HepG2 (cell line): ENCODE measurements around the gene ARHGDIA. TPM values are rescaled to one million over a fixed set of nuclear protein-coding genes. Genes with fewer than 3 reads are reported as not detected.
A peak's percentile ranks its signal among the peaks of the same experiment; 100 is the strongest.

Experiments used
- EEA1 ChIP-seq: sonication (generic); formaldehyde crosslinking; IDR thresholded peaks from 2 replicates; pipeline ENCODE4 v1.5.1; 2020; ENCODE audit warnings: mild to moderate bottlenecking, missing genetic modification reagents, borderline replicate concordance
- HOXA3 ChIP-seq: sonication (generic); formaldehyde crosslinking; IDR thresholded peaks from 2 replicates; pipeline ENCODE4 v1.5.0; 2020; ENCODE audit warnings: missing genetic modification reagents
- SKI ChIP-seq: fragments of 450-650 bp; IDR thresholded peaks from one replicate; pipeline ENCODE4 v1.6.1; 2018; ENCODE audit warnings: mild to moderate bottlenecking; ENCODE audit not compliant: partially characterized antibody
- TMF1 ChIP-seq: sonication (generic); formaldehyde crosslinking; IDR thresholded peaks from 2 replicates; pipeline ENCODE4 v1.8.1; 2022; ENCODE audit warnings: low read depth, missing genetic modification reagents
- ZKSCAN8 ChIP-seq: IDR thresholded peaks from 2 replicates; pipeline ENCODE4 v1.6.1; 2016; ENCODE audit warnings: borderline replicate concordance, missing genetic modification reagents, missing compliant biosample characterization
- ZNF660 ChIP-seq: sonication (generic); formaldehyde crosslinking; IDR thresholded peaks from 2 replicates; pipeline ENCODE4 v1.5.1; 2020; ENCODE audit warnings: mild to moderate bottlenecking, low read depth, missing genetic modification reagents, borderline replicate concordance
- ZNF772 ChIP-seq: sonication (generic); formaldehyde crosslinking; IDR thresholded peaks from 2 replicates; pipeline ENCODE4 v1.5.0; 2020; ENCODE audit warnings: mild to moderate bottlenecking, missing genetic modification reagents
- ZNF781 ChIP-seq: sonication (generic); formaldehyde crosslinking; IDR thresholded peaks from 2 replicates; pipeline ENCODE4 v1.5.1; 2020; ENCODE audit warnings: borderline replicate concordance, mild to moderate bottlenecking, missing genetic modification reagents; ENCODE audit errors: not compliant biosample characterization
- ZNF878 ChIP-seq: sonication (generic); formaldehyde crosslinking; IDR thresholded peaks from 2 replicates; pipeline ENCODE4 v1.8.1; 2023; ENCODE audit warnings: mild to moderate bottlenecking, missing genetic modification reagents, moderate library complexity
- polyA plus RNA-seq, 8 experiments: library from polyadenylated mRNA; depleted of rRNA in 3 of 8; stranded (reverse) in 7 of 8; unstranded in 1 of 8; fragments of >200 nt; fragmentation: Illumina TruSeq in 4 of 8; extraction: Trizol in 4 of 8; gene quantifications; 2 replicates each; pipeline versions ENCODE4 v1.2.1 to v1.2.3, GENCODE V29; 2011 to 2016; ENCODE audit warnings: low read depth in 4 of 8, missing spikeins in 1 of 8, mixed read lengths in 1 of 8; ENCODE audit not compliant: insufficient read depth in 1 of 8
- total RNA-seq, 5 experiments: library from RNA; depleted of rRNA; stranded (reverse); fragments of >200 nt; fragmentation: Illumina TruSeq; extraction: Trizol; gene quantifications; 2 replicates each; pipeline ENCODE4 v1.2.3, GENCODE V29; 2016; ENCODE audit warnings: low read depth in 1 of 5
- TF ChIP-seq, protein P1 (sequence below): sonication (generic); formaldehyde crosslinking; IDR thresholded peaks from 2 replicates; pipeline ENCODE4 v1.4.0; 2020; ENCODE audit warnings: missing genetic modification reagents
- TF ChIP-seq, protein P2 (sequence below): sonication (generic); formaldehyde crosslinking; IDR thresholded peaks from 2 replicates; pipeline ENCODE4 v1.4.0; 2020; ENCODE audit warnings: mild to moderate bottlenecking, missing genetic modification reagents
- TF ChIP-seq, protein P3 (sequence below): sonication (generic); formaldehyde crosslinking; IDR thresholded peaks from 2 replicates; pipeline ENCODE4 v1.5.0; 2020; ENCODE audit warnings: mild to moderate bottlenecking, missing genetic modification reagents, borderline replicate concordance
- TF ChIP-seq, protein P4 (sequence below): sonication (generic); formaldehyde crosslinking; IDR thresholded peaks from 2 replicates; pipeline ENCODE4 v1.8.0; 2022; ENCODE audit warnings: mild to moderate bottlenecking, missing genetic modification reagents, moderate library complexity
- TF ChIP-seq, protein P5 (sequence below): sonication (generic); formaldehyde crosslinking; conservative IDR thresholded peaks from 2 replicates; pipeline ENCODE4 v1.4.0; 2020; ENCODE audit warnings: missing genetic modification reagents

The ARHGDIA gene
- total and polyA plus RNA-seq, 2 of the 13 experiments (the other 11 are each of a cell fraction or from before 2014, with no cell fraction given), result 40.0 to 64.0 TPM

DNA sequence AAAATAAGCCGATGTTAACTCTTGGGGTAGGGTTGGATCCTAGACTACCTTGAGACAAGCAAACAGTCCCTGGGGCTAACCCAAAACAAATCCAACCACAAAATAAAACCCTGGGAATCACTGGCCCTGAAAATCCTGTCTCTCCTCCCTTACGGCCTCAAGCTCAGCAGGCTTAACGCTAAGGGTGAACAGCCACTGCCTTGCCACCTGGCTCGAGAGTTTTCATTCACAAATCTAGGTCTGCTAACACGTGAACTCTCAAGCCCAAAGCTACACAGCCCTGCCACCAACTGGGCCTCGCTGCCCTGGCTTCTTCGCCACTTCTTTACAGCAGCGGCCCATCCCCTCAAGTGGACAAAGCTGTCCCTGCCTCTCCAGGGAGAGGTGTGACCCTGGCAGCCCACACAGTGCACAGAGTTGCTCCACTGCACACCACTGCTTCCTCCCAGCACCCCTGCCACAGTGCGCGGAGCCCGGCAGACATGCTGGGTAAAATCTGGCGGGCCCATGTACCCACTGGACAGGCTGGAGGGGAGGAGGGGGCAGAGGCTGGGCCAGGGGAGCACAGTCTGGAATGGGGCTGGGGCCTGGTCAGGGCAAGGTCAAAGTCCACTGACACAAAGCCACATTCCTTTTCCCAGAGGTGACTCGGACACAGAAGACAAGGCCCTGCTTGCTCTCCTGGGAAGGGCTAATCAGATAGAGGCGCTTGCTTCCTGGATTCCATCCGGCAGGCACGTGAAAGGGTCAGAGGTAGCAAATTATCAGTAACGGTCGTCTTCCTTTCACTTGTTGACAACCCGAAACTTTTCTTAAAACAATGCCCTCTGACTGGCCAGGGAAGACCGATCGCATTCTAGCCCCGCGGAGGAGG is 39.1 kb upstream of the ARHGDIA start (continued):
- TF ChIP-seq, protein P1, sequence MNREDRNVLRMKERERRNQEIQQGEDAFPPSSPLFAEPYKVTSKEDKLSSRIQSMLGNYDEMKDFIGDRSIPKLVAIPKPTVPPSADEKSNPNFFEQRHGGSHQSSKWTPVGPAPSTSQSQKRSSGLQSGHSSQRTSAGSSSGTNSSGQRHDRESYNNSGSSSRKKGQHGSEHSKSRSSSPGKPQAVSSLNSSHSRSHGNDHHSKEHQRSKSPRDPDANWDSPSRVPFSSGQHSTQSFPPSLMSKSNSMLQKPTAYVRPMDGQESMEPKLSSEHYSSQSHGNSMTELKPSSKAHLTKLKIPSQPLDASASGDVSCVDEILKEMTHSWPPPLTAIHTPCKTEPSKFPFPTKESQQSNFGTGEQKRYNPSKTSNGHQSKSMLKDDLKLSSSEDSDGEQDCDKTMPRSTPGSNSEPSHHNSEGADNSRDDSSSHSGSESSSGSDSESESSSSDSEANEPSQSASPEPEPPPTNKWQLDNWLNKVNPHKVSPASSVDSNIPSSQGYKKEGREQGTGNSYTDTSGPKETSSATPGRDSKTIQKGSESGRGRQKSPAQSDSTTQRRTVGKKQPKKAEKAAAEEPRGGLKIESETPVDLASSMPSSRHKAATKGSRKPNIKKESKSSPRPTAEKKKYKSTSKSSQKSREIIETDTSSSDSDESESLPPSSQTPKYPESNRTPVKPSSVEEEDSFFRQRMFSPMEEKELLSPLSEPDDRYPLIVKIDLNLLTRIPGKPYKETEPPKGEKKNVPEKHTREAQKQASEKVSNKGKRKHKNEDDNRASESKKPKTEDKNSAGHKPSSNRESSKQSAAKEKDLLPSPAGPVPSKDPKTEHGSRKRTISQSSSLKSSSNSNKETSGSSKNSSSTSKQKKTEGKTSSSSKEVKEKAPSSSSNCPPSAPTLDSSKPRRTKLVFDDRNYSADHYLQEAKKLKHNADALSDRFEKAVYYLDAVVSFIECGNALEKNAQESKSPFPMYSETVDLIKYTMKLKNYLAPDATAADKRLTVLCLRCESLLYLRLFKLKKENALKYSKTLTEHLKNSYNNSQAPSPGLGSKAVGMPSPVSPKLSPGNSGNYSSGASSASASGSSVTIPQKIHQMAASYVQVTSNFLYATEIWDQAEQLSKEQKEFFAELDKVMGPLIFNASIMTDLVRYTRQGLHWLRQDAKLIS (CRISPR knock-in tag), result peak; percentile 81; the same call in 1 of the 2 replicates
- TF ChIP-seq, protein P2, sequence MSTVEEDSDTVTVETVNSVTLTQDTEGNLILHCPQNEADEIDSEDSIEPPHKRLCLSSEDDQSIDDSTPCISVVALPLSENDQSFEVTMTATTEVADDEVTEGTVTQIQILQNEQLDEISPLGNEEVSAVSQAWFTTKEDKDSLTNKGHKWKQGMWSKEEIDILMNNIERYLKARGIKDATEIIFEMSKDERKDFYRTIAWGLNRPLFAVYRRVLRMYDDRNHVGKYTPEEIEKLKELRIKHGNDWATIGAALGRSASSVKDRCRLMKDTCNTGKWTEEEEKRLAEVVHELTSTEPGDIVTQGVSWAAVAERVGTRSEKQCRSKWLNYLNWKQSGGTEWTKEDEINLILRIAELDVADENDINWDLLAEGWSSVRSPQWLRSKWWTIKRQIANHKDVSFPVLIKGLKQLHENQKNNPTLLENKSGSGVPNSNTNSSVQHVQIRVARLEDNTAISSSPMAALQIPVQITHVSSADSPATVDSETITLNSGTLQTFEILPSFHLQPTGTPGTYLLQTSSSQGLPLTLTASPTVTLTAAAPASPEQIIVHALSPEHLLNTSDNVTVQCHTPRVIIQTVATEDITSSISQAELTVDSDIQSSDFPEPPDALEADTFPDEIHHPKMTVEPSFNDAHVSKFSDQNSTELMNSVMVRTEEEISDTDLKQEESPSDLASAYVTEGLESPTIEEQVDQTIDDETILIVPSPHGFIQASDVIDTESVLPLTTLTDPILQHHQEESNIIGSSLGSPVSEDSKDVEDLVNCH, result no peak
- TF ChIP-seq EEA1 (CRISPR knock-in tag) (no peak; the same call in 1 of the 2 replicates), HOXA3 (peak; percentile 90), ZNF878 (CRISPR knock-in tag) (no peak), TMF1 (0 out of 2 replicates have a peak, but pooled peaks have one; percentile 18), ZNF772 (CRISPR knock-in tag) (peak; percentile 53; the same call in 1 of the 2 replicates), SKI (peak; percentile 85), ZNF781 (CRISPR knock-in tag) (no peak), ZNF660 (CRISPR knock-in tag) (no peak), ZKSCAN8 (CRISPR knock-in tag) (peak; percentile 47; the same call in 1 of the 2 replicates)
- TF ChIP-seq, protein P3, sequence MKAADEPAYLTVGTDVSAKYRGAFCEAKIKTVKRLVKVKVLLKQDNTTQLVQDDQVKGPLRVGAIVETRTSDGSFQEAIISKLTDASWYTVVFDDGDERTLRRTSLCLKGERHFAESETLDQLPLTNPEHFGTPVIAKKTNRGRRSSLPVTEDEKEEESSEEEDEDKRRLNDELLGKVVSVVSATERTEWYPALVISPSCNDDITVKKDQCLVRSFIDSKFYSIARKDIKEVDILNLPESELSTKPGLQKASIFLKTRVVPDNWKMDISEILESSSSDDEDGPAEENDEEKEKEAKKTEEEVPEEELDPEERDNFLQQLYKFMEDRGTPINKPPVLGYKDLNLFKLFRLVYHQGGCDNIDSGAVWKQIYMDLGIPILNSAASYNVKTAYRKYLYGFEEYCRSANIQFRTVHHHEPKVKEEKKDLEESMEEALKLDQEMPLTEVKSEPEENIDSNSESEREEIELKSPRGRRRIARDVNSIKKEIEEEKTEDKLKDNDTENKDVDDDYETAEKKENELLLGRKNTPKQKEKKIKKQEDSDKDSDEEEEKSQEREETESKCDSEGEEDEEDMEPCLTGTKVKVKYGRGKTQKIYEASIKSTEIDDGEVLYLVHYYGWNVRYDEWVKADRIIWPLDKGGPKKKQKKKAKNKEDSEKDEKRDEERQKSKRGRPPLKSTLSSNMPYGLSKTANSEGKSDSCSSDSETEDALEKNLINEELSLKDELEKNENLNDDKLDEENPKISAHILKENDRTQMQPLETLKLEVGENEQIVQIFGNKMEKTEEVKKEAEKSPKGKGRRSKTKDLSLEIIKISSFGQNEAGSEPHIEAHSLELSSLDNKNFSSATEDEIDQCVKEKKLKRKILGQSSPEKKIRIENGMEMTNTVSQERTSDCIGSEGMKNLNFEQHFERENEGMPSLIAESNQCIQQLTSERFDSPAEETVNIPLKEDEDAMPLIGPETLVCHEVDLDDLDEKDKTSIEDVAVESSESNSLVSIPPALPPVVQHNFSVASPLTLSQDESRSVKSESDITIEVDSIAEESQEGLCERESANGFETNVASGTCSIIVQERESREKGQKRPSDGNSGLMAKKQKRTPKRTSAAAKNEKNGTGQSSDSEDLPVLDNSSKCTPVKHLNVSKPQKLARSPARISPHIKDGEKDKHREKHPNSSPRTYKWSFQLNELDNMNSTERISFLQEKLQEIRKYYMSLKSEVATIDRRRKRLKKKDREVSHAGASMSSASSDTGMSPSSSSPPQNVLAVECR, result peak; percentile 96
- TF ChIP-seq, protein P4, sequence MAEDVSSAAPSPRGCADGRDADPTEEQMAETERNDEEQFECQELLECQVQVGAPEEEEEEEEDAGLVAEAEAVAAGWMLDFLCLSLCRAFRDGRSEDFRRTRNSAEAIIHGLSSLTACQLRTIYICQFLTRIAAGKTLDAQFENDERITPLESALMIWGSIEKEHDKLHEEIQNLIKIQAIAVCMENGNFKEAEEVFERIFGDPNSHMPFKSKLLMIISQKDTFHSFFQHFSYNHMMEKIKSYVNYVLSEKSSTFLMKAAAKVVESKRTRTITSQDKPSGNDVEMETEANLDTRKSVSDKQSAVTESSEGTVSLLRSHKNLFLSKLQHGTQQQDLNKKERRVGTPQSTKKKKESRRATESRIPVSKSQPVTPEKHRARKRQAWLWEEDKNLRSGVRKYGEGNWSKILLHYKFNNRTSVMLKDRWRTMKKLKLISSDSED, result no peak
- TF ChIP-seq, protein P5, sequence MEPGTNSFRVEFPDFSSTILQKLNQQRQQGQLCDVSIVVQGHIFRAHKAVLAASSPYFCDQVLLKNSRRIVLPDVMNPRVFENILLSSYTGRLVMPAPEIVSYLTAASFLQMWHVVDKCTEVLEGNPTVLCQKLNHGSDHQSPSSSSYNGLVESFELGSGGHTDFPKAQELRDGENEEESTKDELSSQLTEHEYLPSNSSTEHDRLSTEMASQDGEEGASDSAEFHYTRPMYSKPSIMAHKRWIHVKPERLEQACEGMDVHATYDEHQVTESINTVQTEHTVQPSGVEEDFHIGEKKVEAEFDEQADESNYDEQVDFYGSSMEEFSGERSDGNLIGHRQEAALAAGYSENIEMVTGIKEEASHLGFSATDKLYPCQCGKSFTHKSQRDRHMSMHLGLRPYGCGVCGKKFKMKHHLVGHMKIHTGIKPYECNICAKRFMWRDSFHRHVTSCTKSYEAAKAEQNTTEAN (CRISPR knock-in tag), result peak; percentile 83; the same call in 1 of the 2 replicates
